ENCODE data around the gene LMX1A. TPM values are rescaled to one million over a fixed set of nuclear protein-coding genes. Genes with fewer than 3 reads are reported as not detected.

LMX1A gene
- polyA plus RNA-seq, 3 donors, result not detected

GRCh38 chr1:165395901-165396300 is 39.4 kb upstream of the LMX1A start:
- Histone ChIP-seq H3K79me2 (ENCODE audit: insufficient read depth, low read length) (no peaks in the 10 kb centered on the region), H3K27ac (ENCODE audit: low read depth in 1 of 2, low read length in 2 of 2) (no peak overlapping the region), H4K20me1 (ENCODE audit: insufficient read depth, low read length) (no peaks in the 10 kb centered on the region), H3K4me2 (replicated peaks; ENCODE audit: extremely low read depth, low read length, poor library complexity, severe bottlenecking) (no peak overlapping the region), H3K4me1 (ENCODE audit: control insufficient read depth in 1 of 2, insufficient read depth in 2 of 2, low read length in 2 of 2) (peaks cover 14 to 15% of the 10 kb centered on the region in 2 donors), H3K9ac (ENCODE audit: insufficient read depth, low read length, poor library complexity, severe bottlenecking) (no peak overlapping the region), H3K27me3 (ENCODE audit: control insufficient read depth in 2 of 2, insufficient read depth in 2 of 2, low read length in 2 of 2) (peaks cover 75 to 96% of the 10 kb centered on the region in 2 donors), H3K36me3 (replicated peaks in 1 of 2; ENCODE audit: control insufficient read depth in 1 of 2, insufficient read depth in 2 of 2, low read length in 2 of 2) (no peaks in the 10 kb centered on the region), H3K4me3 (replicated peaks in 1 of 3; ENCODE audit: low read depth in 2 of 3, low read length in 3 of 3) (no peak overlapping the region), H3K9me3 (replicated peaks in 1 of 2; ENCODE audit: control insufficient read depth in 1 of 2, insufficient read depth in 1 of 2, low read length in 2 of 2) (no peaks in the 10 kb centered on the region), H2AFZ (ENCODE audit: insufficient read depth, low read depth, low read length, poor library complexity, severe bottlenecking) (no peak overlapping the region)
- H3K27ac Mint-ChIP-seq, result peak overlapping the region in 1 of 7 donors; percentile 40
- H3K36me3 Mint-ChIP-seq, result no peaks in the 10 kb centered on the region
- 82% methylated on average over 4 of the region's 4 CpGs for WGBS (ENCODE audit: insufficient coverage)
- H3K4me1 Mint-ChIP-seq, result peaks cover 23% of the 10 kb centered on the region
- peaks cover 86 to 93% (median 93%) of the 10 kb centered on the region in 3 donors for H3K27me3 Mint-ChIP-seq (ENCODE audit: low read depth in 3 of 3)
- H3K4me3 Mint-ChIP-seq, result no peak overlapping the region
- no peak for TF ChIP-seq CTCF (IDR thresholded peaks at IDR 0.05)
- H3K9me3 Mint-ChIP-seq, result peaks cover 0 to 8% (median 0%) of the 10 kb centered on the region in 7 donors
- no peak for DNase-seq
- intact Hi-C loops (cut with micrococcal nuclease), result loop anchor here in 1 of 2 donors (10.0 kb wide), 1 partner anchor 519 kb away; no protein-coding TSS in a partner anchor

- peaks cover 0 to 8% (median 0%) of the 10 kb centered on the region in 7 donors for H3K9me3 Mint-ChIP-seq
- H3K27me3 ChIP-seq (ENCODE audit: control insufficient read depth in 2 of 2, insufficient read depth in 2 of 2, low read length in 2 of 2), result peaks cover 78 to 96% of the 10 kb centered on the region in 2 donors
Observed at GRCh38 chr1:165395478-165395877, 39.0 kb upstream of the LMX1A start.

More at GRCh38 chr1:165395478-165395877, 39.0 kb upstream of the LMX1A start:
- Histone ChIP-seq H3K4me2 (replicated peaks; ENCODE audit: extremely low read depth, low read length, poor library complexity, severe bottlenecking) (no peak overlapping the region), H3K36me3 (replicated peaks in 1 of 2; ENCODE audit: control insufficient read depth in 1 of 2, insufficient read depth in 2 of 2, low read length in 2 of 2) (no peaks in the 10 kb centered on the region), H3K9ac (ENCODE audit: insufficient read depth, low read length, poor library complexity, severe bottlenecking) (no peak overlapping the region), H3K4me1 (ENCODE audit: control insufficient read depth in 1 of 2, insufficient read depth in 2 of 2, low read length in 2 of 2) (peaks cover 14 to 15% of the 10 kb centered on the region in 2 donors), H3K9me3 (replicated peaks in 1 of 2; ENCODE audit: control insufficient read depth in 1 of 2, insufficient read depth in 1 of 2, low read length in 2 of 2) (no peaks in the 10 kb centered on the region), H3K4me3 (replicated peaks in 1 of 3; ENCODE audit: low read depth in 2 of 3, low read length in 3 of 3) (no peak overlapping the region), H3K79me2 (ENCODE audit: insufficient read depth, low read length) (no peaks in the 10 kb centered on the region), H4K20me1 (ENCODE audit: insufficient read depth, low read length) (no peaks in the 10 kb centered on the region), H2AFZ (ENCODE audit: insufficient read depth, low read depth, low read length, poor library complexity, severe bottlenecking) (no peak overlapping the region), H3K27ac (ENCODE audit: low read depth in 1 of 2, low read length in 2 of 2) (no peak overlapping the region)
- intact Hi-C loops (cut with micrococcal nuclease), result loop anchor here in 1 of 2 donors (10.0 kb wide), 1 partner anchor 519 kb away; no protein-coding TSS in a partner anchor
- TF ChIP-seq CTCF (IDR thresholded peaks at IDR 0.05), result no peak
- no peak overlapping the region for H3K27ac Mint-ChIP-seq
- no peaks in the 10 kb centered on the region for H3K36me3 Mint-ChIP-seq
- peaks cover 87 to 97% (median 93%) of the 10 kb centered on the region in 3 donors for H3K27me3 Mint-ChIP-seq (ENCODE audit: low read depth in 3 of 3)
- peak overlapping the region in 1 of 2 donors; percentile 79 for H3K4me3 Mint-ChIP-seq
- peaks cover 23% of the 10 kb centered on the region for H3K4me1 Mint-ChIP-seq
- no peak for DNase-seq
